H9 (cell line): ENCODE results near the gene BIVM. TPM values are rescaled to one million over a fixed set of nuclear protein-coding genes. Genes with fewer than 3 reads are reported as not detected.
A peak's percentile ranks its signal among the peaks of the same experiment; 100 is the strongest.

ENCODE experiments used
- DNase-seq: peaks from one replicate; pipeline ENCODE4 v3.0.0-alpha.2; 2017
- H2AFZ ChIP-seq: one replicate; pipeline ENCODE4 v1.6.1; 2013; ENCODE audit warnings: mild to moderate bottlenecking, low read length, control low read depth, moderate library complexity
- H2AK5ac ChIP-seq: 2 replicates; pipeline ENCODE4 v1.6.1; 2013; ENCODE audit warnings: low read length, control low read depth, mixed read lengths; ENCODE audit not compliant: insufficient read length
- H2BK120ac ChIP-seq: one replicate; pipeline ENCODE4 v1.6.1; 2013; ENCODE audit warnings: low read depth, mild to moderate bottlenecking, low read length, control low read depth, inconsistent platforms; ENCODE audit not compliant: poor library complexity, severe bottlenecking
- H2BK12ac ChIP-seq: 2 replicates; pipeline ENCODE4 v1.6.1; 2013; ENCODE audit warnings: low read length, control low read depth, mixed read lengths, low read depth; ENCODE audit not compliant: insufficient read length
- H2BK15ac ChIP-seq: 2 replicates; pipeline ENCODE4 v1.6.1; 2013; ENCODE audit warnings: low read depth, low read length, control low read depth
- H2BK20ac ChIP-seq: one replicate; pipeline ENCODE4 v1.6.1; 2013; ENCODE audit warnings: low read depth, mild to moderate bottlenecking, low read length, control low read depth, inconsistent platforms; ENCODE audit not compliant: poor library complexity, severe bottlenecking
- H2BK5ac ChIP-seq: 2 replicates; pipeline ENCODE4 v1.6.1; 2013; ENCODE audit warnings: low read length, control low read depth, mixed read lengths; ENCODE audit not compliant: insufficient read length
- H3K14ac ChIP-seq: 2 replicates; pipeline ENCODE4 v1.6.1; 2013; ENCODE audit warnings: low read length, control low read depth; ENCODE audit not compliant: insufficient read depth
- H3K18ac ChIP-seq: 2 replicates; pipeline ENCODE4 v1.6.1; 2013; ENCODE audit warnings: low read depth, mild to moderate bottlenecking, mixed read lengths, low read length, control low read depth; ENCODE audit not compliant: insufficient read length
- H3K23ac ChIP-seq: 2 replicates; pipeline ENCODE4 v1.6.1; 2013; ENCODE audit warnings: low read length, control low read depth, mixed read lengths, low read depth; ENCODE audit not compliant: insufficient read length
- H3K23me2 ChIP-seq: 2 replicates; pipeline ENCODE4 v1.6.1; 2013; ENCODE audit warnings: low read depth, mild to moderate bottlenecking, mixed read lengths, low read length, control low read depth; ENCODE audit not compliant: insufficient read length, poor library complexity, severe bottlenecking
- H3K27ac ChIP-seq: 2 replicates; pipeline ENCODE4 v1.5.1; 2013; ENCODE audit warnings: low read length, control low read depth, mixed read lengths, low read depth; ENCODE audit not compliant: insufficient read length
- H3K27me3 ChIP-seq: 2 replicates; pipeline ENCODE4 v1.6.1; 2013; ENCODE audit warnings: low read length, control low read depth, inconsistent platforms; ENCODE audit not compliant: insufficient read depth
- H3K4ac ChIP-seq: 2 replicates; pipeline ENCODE4 v1.6.1; 2013; ENCODE audit warnings: low read depth, mild to moderate bottlenecking, control low read depth, inconsistent platforms, low read length, moderate library complexity
- H3K4me1 ChIP-seq: 2 replicates; pipeline ENCODE4 v1.6.1; 2013; ENCODE audit warnings: low read length, control low read depth, inconsistent platforms; ENCODE audit not compliant: insufficient read depth
- H3K4me2 ChIP-seq: 2 replicates; pipeline ENCODE4 v1.6.1; 2013; ENCODE audit warnings: low read length, control low read depth, mixed read lengths; ENCODE audit not compliant: insufficient read length, insufficient read depth
- H3K56ac ChIP-seq: 2 replicates; pipeline ENCODE4 v1.6.1; 2013; ENCODE audit warnings: low read depth, mild to moderate bottlenecking, mixed read lengths, low read length, control low read depth; ENCODE audit not compliant: insufficient read length
- H3K79me1 ChIP-seq: 2 replicates; pipeline ENCODE4 v1.6.1; 2013; ENCODE audit warnings: low read depth, mild to moderate bottlenecking, moderate library complexity, low read length, control low read depth, inconsistent platforms; ENCODE audit not compliant: insufficient read depth, poor library complexity, severe bottlenecking
- H3K79me2 ChIP-seq: 2 replicates; pipeline ENCODE4 v1.6.1; 2013; ENCODE audit warnings: low read length, control low read depth, inconsistent platforms; ENCODE audit not compliant: insufficient read depth
- H3K9ac ChIP-seq: 2 replicates; pipeline ENCODE4 v1.6.1; 2013; ENCODE audit warnings: low read length, control low read depth, mixed read lengths; ENCODE audit not compliant: insufficient read length; ENCODE audit errors: extremely low read depth
- H3K9me3 ChIP-seq: one replicate; pipeline ENCODE4 v1.6.1; 2013; ENCODE audit warnings: low read depth, low read length, inconsistent platforms; ENCODE audit not compliant: control insufficient read depth
- H3T11ph ChIP-seq: one replicate; pipeline ENCODE4 v1.6.1; 2013; ENCODE audit warnings: mild to moderate bottlenecking, low read length, control low read depth, inconsistent platforms
- H4K20me1 ChIP-seq: one replicate; pipeline ENCODE4 v1.6.1; 2013; ENCODE audit not compliant: control insufficient read depth, insufficient read length, insufficient read depth
- H4K5ac ChIP-seq: 2 replicates; pipeline ENCODE4 v1.6.1; 2013; ENCODE audit warnings: low read depth, mild to moderate bottlenecking, mixed read lengths, low read length, control low read depth; ENCODE audit not compliant: insufficient read length
- H4K8ac ChIP-seq: replicated peaks from 2 replicates; pipeline ENCODE4 v1.6.1; 2013; ENCODE audit warnings: low read length, control low read depth, mixed read lengths, low read depth; ENCODE audit not compliant: insufficient read length
- H4K91ac ChIP-seq: 2 replicates; pipeline ENCODE4 v1.6.1; 2013; ENCODE audit warnings: low read depth, mild to moderate bottlenecking, moderate library complexity, mixed read lengths, low read length, control low read depth; ENCODE audit not compliant: insufficient read length
- H3K27ac Mint-ChIP-seq, 3 experiments: 2 replicates in 2 of 3; 3 replicates in 1 of 3; pipeline ENCODE4 v1.8.0; 2020 to 2021; ENCODE audit warnings: mixed read lengths in 3 of 3, mild to moderate bottlenecking in 1 of 3, moderate library complexity in 1 of 3
- H3K27me3 Mint-ChIP-seq: 2 replicates; pipeline ENCODE4 v1.8.0; 2021; ENCODE audit warnings: low read depth, mild to moderate bottlenecking, moderate library complexity, mixed read lengths
- H3K36me3 Mint-ChIP-seq, 3 experiments: 2 replicates in 2 of 3; 3 replicates in 1 of 3; pipeline ENCODE4 v1.8.0; 2020 to 2021; ENCODE audit warnings: low read depth in 3 of 3, mixed read lengths in 3 of 3; ENCODE audit not compliant: insufficient read depth in 1 of 3
- H3K4me1 Mint-ChIP-seq, 2 experiments: 2 replicates each; pipeline ENCODE4 v1.8.0; 2020; ENCODE audit warnings: mixed read lengths in 2 of 2
- H3K4me3 Mint-ChIP-seq, 2 experiments: 2 replicates in 1 of 2; 3 replicates in 1 of 2; pipeline ENCODE4 v1.8.0; 2020 to 2021; ENCODE audit warnings: mild to moderate bottlenecking in 2 of 2, mixed read lengths in 2 of 2, moderate library complexity in 1 of 2
- H3K9me3 Mint-ChIP-seq, 2 experiments: 2 replicates in 1 of 2; 3 replicates in 1 of 2; pipeline ENCODE4 v1.8.0; 2020; ENCODE audit warnings: mild to moderate bottlenecking in 2 of 2, mixed read lengths in 2 of 2, moderate library complexity in 1 of 2
- WGBS: extraction: QIAGEN DNeasy Blood & Tissue Kit; methylation state at CpG from one replicate; pipeline ENCODE4 v1.1.7; 2013; ENCODE audit warnings: missing lambda C conversion rate, low lambda C conversion rate, mixed read lengths; ENCODE audit not compliant: insufficient read length; ENCODE audit errors: extremely low coverage; 5-methylcytosine and 5-hydroxymethylcytosine counted together
- total RNA-seq: library from RNA; stranded (reverse); gene quantifications from 2 replicates; pipeline ENCODE4 v1.2.1, GENCODE V29; 2021
- TF ChIP-seq, protein P1 (sequence below): fragments of 200-600 bp; sonication (generic); conservative IDR thresholded peaks from 3 replicates; pipeline ENCODE4 v1.8.0; 2021; ENCODE audit warnings: antibody characterized with exemption, mild to moderate bottlenecking

BIVM gene
- total RNA-seq, 1 experiment from 2014 or later, result 9.0 TPM

GRCh38 chr13:102773441-102774213, 25.3 kb upstream of the BIVM start, which contains the start of gene TEX30:
Gene TEX30, minus strand, starts transcription at chr13:102773786. Its CDS starts 3,760 bp downstream, at chr13:102770026.
- Histone ChIP-seq H3K14ac (peak within 1 kb of the TSS; percentile 42; the same call in 1 of the 2 replicates), H3K4me2 (peak within 1 kb of the TSS; percentile 87), H2AFZ (no peak within 1 kb of the TSS), H3K4me1 (peaks cover 2% of the 10 kb centered on the region; the same call in 1 of the 2 replicates), H3K9me3 (no peaks in the 10 kb centered on the region), H2BK120ac (no peak within 1 kb of the TSS), H2AK5ac (no peak within 1 kb of the TSS), H3K79me2 (no peaks in the 10 kb centered on the region), H2BK20ac (no peak within 1 kb of the TSS), H3T11ph (no peak within 1 kb of the TSS), H2BK12ac (no peak within 1 kb of the TSS), H3K27me3 (no peaks in the 10 kb centered on the region; the same call in 1 of the 2 replicates), H3K27ac (no peak within 1 kb of the TSS), H3K4ac (no peak within 1 kb of the TSS), H3K79me1 (no peaks in the 10 kb centered on the region), H4K8ac (no peak within 1 kb of the TSS), H4K5ac (no peak within 1 kb of the TSS), H2BK5ac (no peak within 1 kb of the TSS), H3K23me2 (peaks cover 5% of the 10 kb centered on the region), H3K23ac (no peak within 1 kb of the TSS), H2BK15ac (no peak within 1 kb of the TSS), H3K18ac (peak within 1 kb of the TSS; percentile 33), H3K9ac (peak within 1 kb of the TSS; percentile 39), H4K20me1 (no peaks in the 10 kb centered on the region), H3K56ac (no peak within 1 kb of the TSS), H4K91ac (no peak within 1 kb of the TSS)
- TF ChIP-seq, protein P1, sequence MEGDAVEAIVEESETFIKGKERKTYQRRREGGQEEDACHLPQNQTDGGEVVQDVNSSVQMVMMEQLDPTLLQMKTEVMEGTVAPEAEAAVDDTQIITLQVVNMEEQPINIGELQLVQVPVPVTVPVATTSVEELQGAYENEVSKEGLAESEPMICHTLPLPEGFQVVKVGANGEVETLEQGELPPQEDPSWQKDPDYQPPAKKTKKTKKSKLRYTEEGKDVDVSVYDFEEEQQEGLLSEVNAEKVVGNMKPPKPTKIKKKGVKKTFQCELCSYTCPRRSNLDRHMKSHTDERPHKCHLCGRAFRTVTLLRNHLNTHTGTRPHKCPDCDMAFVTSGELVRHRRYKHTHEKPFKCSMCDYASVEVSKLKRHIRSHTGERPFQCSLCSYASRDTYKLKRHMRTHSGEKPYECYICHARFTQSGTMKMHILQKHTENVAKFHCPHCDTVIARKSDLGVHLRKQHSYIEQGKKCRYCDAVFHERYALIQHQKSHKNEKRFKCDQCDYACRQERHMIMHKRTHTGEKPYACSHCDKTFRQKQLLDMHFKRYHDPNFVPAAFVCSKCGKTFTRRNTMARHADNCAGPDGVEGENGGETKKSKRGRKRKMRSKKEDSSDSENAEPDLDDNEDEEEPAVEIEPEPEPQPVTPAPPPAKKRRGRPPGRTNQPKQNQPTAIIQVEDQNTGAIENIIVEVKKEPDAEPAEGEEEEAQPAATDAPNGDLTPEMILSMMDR, result no peak
- Mint-ChIP-seq H3K36me3 (peaks cover 0 to 3% (median 0%) of the 10 kb centered on the region in 3 experiments; a peak in 2 of 7 replicates), H3K9me3 (peaks cover 0 to 2% of the 10 kb centered on the region in 2 experiments; a peak in 1 of 5 replicates), H3K27me3 (peaks cover 9% of the 10 kb centered on the region), H3K27ac (peak within 1 kb of the TSS; percentile 8 to 71 (median 45); a peak in 5 of 7 replicates), H3K4me3 (peak within 1 kb of the TSS; percentile 83 to 89), H3K4me1 (peaks cover 10 to 14% of the 10 kb centered on the region in 2 experiments)
- DNase-seq, result peak; percentile 85
- no CpG with 5 or more reads among the region's 85 CpGs for WGBS
